OCI-LY7 (cell line): ENCODE measurements around the gene SEMA4B. TPM values are rescaled to one million over a fixed set of nuclear protein-coding genes. Genes with fewer than 3 reads are reported as not detected.

Source experiments
- BruUV-seq: library from RNA; stranded (reverse); fragments of 400-500 nt; replicated peaks from 2 replicates; lab custom pipeline; 2021; lab: Mats Ljungman, UMichigan
- CTCF ChIA-PET: fragments of 300-600 bp; sonication (Branson Sonifier 250); formaldehyde crosslinking; loops from one replicate; lab custom pipeline; 2022; ENCODE audit warnings: antibody characterized with exemption; ENCODE audit not compliant: unreplicated experiment; lab: Charles Lee
- POLR2A ChIA-PET: fragments of 300-600 bp; sonication (Branson Sonifier 250); formaldehyde crosslinking; loops from one replicate; lab custom pipeline; 2022; ENCODE audit warnings: antibody characterized with exemption; lab: Charles Lee
- DNase-seq: peaks from one replicate; pipeline ENCODE4 v3.0.0-alpha.2; 2015; ENCODE audit warnings: low spot score
- H2AFZ ChIP-seq: fragments of 200-600 bp; sonication (generic), shearing (Covaris generic); 2 replicates; pipeline ENCODE4 v1.6.1; 2014; ENCODE audit warnings: mild to moderate bottlenecking, antibody characterized with exemption, low read length, moderate library complexity
- H3K27ac ChIP-seq: fragments of 200-600 bp; sonication (generic); 2 replicates; pipeline ENCODE4 v1.5.1; 2014; ENCODE audit warnings: mixed run types, low read depth, mild to moderate bottlenecking, moderate library complexity, low read length, inconsistent platforms; ENCODE audit not compliant: poor library complexity, severe bottlenecking
- H3K36me3 ChIP-seq: fragments of 200-600 bp; sonication (generic); 2 replicates; pipeline ENCODE4 v1.6.1; 2014; ENCODE audit warnings: mild to moderate bottlenecking, antibody characterized with exemption, low read length, moderate library complexity, mixed read lengths; ENCODE audit not compliant: insufficient read depth
- H3K4me1 ChIP-seq: fragments of 200-600 bp; sonication (generic); 2 replicates; pipeline ENCODE4 v1.5.1; 2014; ENCODE audit warnings: mild to moderate bottlenecking, low read length; ENCODE audit not compliant: insufficient read depth, poor library complexity, severe bottlenecking
- H3K4me2 ChIP-seq: fragments of 200-600 bp; sonication (generic); 2 replicates; pipeline ENCODE4 v1.6.1; 2014; ENCODE audit warnings: mild to moderate bottlenecking, low read length
- H3K4me3 ChIP-seq: fragments of 200-600 bp; sonication (generic); 2 replicates; pipeline ENCODE4 v1.5.1; 2014; ENCODE audit warnings: mild to moderate bottlenecking, low read depth, low read length; ENCODE audit not compliant: poor library complexity, severe bottlenecking
- H3K79me2 ChIP-seq: fragments of 200-600 bp; sonication (generic); 2 replicates; pipeline ENCODE4 v1.6.1; 2016; ENCODE audit warnings: low read depth, mild to moderate bottlenecking, low read length, moderate library complexity, mixed read lengths; ENCODE audit not compliant: insufficient read depth
- H3K9me2 ChIP-seq: fragments of 200-600 bp; sonication (generic); 2 replicates; pipeline ENCODE4 v1.6.1; 2016; ENCODE audit warnings: mild to moderate bottlenecking, low read length, mixed read lengths; ENCODE audit not compliant: insufficient read depth
- H3K9me3 ChIP-seq: fragments of 200-600 bp; sonication (generic); 2 replicates; pipeline ENCODE4 v1.6.1; 2014; ENCODE audit warnings: mild to moderate bottlenecking, mixed run types, low read length, mixed read lengths
- H4K20me1 ChIP-seq: fragments of 200-600 bp; sonication (generic); 2 replicates; pipeline ENCODE4 v1.6.1; 2014; ENCODE audit warnings: mild to moderate bottlenecking, antibody characterized with exemption, low read length, moderate library complexity, mixed read lengths; ENCODE audit not compliant: insufficient read depth
- CTCF ChIP-seq: fragments of 200-600 bp; sonication (generic); conservative IDR thresholded peaks from 2 replicates; pipeline ENCODE4 v1.5.1; 2014; ENCODE audit warnings: mild to moderate bottlenecking, antibody characterized with exemption, low read length, moderate library complexity, mixed read lengths
- EZH2phosphoT487 ChIP-seq: fragments of 200-600 bp; sonication (generic); IDR thresholded peaks from 2 replicates; pipeline ENCODE4 v1.6.1; 2018; ENCODE audit warnings: low read depth, borderline replicate concordance, mild to moderate bottlenecking, mixed run types, antibody characterized with exemption, low read length, moderate library complexity, mixed read lengths
- intact Hi-C: fragments of 100-400 bp; cut with micrococcal nuclease; formaldehyde crosslinking; loops from one replicate; pipeline ENCODE4 v1.10.0; 2022; ENCODE audit not compliant: unreplicated experiment
- total RNA-seq, 2 experiments: library from RNA; depleted of rRNA in 1 of 2; stranded (reverse); fragments of >200 nt in 1 of 2; shearing (Covaris generic) in 1 of 2; gene quantifications; 2 replicates each; pipeline ENCODE4 v1.2.3, GENCODE V29; 2014 to 2022

The SEMA4B gene
- total RNA-seq, 2 experiments from 2014 or later: 21.9 to 34.9 TPM

- no TSS peak for BruUV-seq
- peak overlapping the region; percentile 58; the same call in 1 of the 2 replicates for H2AFZ ChIP-seq
- no peaks in the 10 kb centered on the region for H3K36me3 ChIP-seq
- CTCF ChIA-PET: interaction anchor here (1.6 kb wide), 1 partner anchor 10 kb away, joined by 5 read pairs; no protein-coding TSS in a partner anchor
- no peaks in the 10 kb centered on the region for H4K20me1 ChIP-seq
- H3K27ac ChIP-seq: peak overlapping the region; percentile 79
- no peaks in the 10 kb centered on the region for H3K9me2 ChIP-seq
- H3K9me3 ChIP-seq: no peaks in the 10 kb centered on the region
- peak; percentile 80 for DNase-seq
- intact Hi-C loops: loop anchor here (2.0 to 5.0 kb wide), 3 partner anchors 42 to 88 kb away; partner anchors contain the start of genes CIB1, IDH2 and NGRN
- peaks cover 65% of the 10 kb centered on the region for H3K4me1 ChIP-seq
- peak overlapping the region; percentile 74 for H3K4me2 ChIP-seq
- TF ChIP-seq EZH2phosphoT487 (no peak), CTCF (no peak)
- H3K79me2 ChIP-seq: no peaks in the 10 kb centered on the region
- POLR2A ChIA-PET: interaction anchor here (0.6 to 5.1 kb wide), 7 partner anchors 9 to 745 kb away, joined by 3 to 73 read pairs (median 5); partner anchors contain the start of genes CIB1, GDPGP1 and SEMA4B
- peak overlapping the region; percentile 53 for H3K4me3 ChIP-seq
These were observed 10.4 kb upstream of the SEMA4B start for GRCh38 chr15:90190606-90191343.

GRCh38 chr15:90191344-90191687 lies 9.8 kb upstream of the SEMA4B start:
- no TSS peak for BruUV-seq
- peak overlapping the region; percentile 74 for H3K4me2 ChIP-seq
- POLR2A ChIA-PET: interaction anchor here (0.6 to 5.1 kb wide), 15 partner anchors 10 to 764 kb away, joined by 3 to 73 read pairs (median 3); partner anchors contain the start of genes CIB1, GDPGP1, NGRN and SEMA4B
- no peaks in the 10 kb centered on the region for H3K36me3 ChIP-seq
- peak overlapping the region; percentile 79 for H3K27ac ChIP-seq
- H2AFZ ChIP-seq: peak overlapping the region; percentile 58
- H3K79me2 ChIP-seq: no peaks in the 10 kb centered on the region
- CTCF ChIA-PET: interaction anchor here (0.6 to 1.4 kb wide), 5 partner anchors 9 to 90 kb away, joined by 3 to 9 read pairs (median 3); partner anchors contain the start of gene SEMA4B
- DNase-seq: no peak
- H4K20me1 ChIP-seq: no peaks in the 10 kb centered on the region
- H3K9me2 ChIP-seq: no peaks in the 10 kb centered on the region
- TF ChIP-seq EZH2phosphoT487 (no peak), CTCF (no peak)
- no peaks in the 10 kb centered on the region for H3K9me3 ChIP-seq
- H3K4me1 ChIP-seq: peaks cover 62% of the 10 kb centered on the region
- H3K4me3 ChIP-seq: peak overlapping the region; percentile 53
- intact Hi-C loops: loop anchor here (2.0 to 5.0 kb wide), 3 partner anchors 41 to 89 kb away; partner anchors contain the start of genes CIB1, IDH2 and NGRN
